Breast epithelium (tissue), 4 donors: ENCODE results near the gene RGS3. TPM values are rescaled to one million over a fixed set of nuclear protein-coding genes. Genes with fewer than 3 reads are reported as not detected.

ENCODE experiments used
- DNase-seq, 2 donors: peaks; one replicate each; pipeline ENCODE4 v3.0.0-alpha.2; 2019; ENCODE audit warnings: low spot score in 2 of 2
- H3K27ac ChIP-seq, 2 donors: fragments of 200-600 bp; sonication (generic) in 1 of 2; one replicate each; pipeline ENCODE4 v1.5.1; 2016 to 2019; ENCODE audit warnings: mild to moderate bottlenecking in 1 of 2
- H3K27me3 ChIP-seq, 2 donors: fragments of 200-600 bp; sonication (generic) in 1 of 2; one replicate each; pipeline versions ENCODE4 v1.5.1 to v1.6.0; 2017 to 2019; ENCODE audit warnings: control low read depth in 1 of 2, mild to moderate bottlenecking in 1 of 2
- H3K36me3 ChIP-seq: fragments of 200-600 bp; one replicate; pipeline ENCODE4 v1.5.1; 2019
- H3K4me1 ChIP-seq, 2 donors: fragments of 200-600 bp; sonication (generic); one replicate each; pipeline ENCODE4 v1.5.1; 2016 to 2019; ENCODE audit warnings: control low read depth in 1 of 2
- H3K4me3 ChIP-seq, 3 donors: fragments of 200-600 bp; sonication (generic); 1 replicate in 2 of 3; 2 replicates in 1 of 3; pipeline ENCODE4 v1.5.1; 2016 to 2019; ENCODE audit warnings: mild to moderate bottlenecking in 3 of 3, moderate library complexity in 2 of 3
- H3K9me3 ChIP-seq, 2 donors: fragments of 200-600 bp; sonication (generic) in 1 of 2; one replicate each; pipeline ENCODE4 v1.5.1; 2016 to 2019; ENCODE audit warnings: control low read depth in 1 of 2
- POLR2A ChIP-seq: fragments of 450-650 bp; IDR thresholded peaks from one replicate; pipeline ENCODE4 v1.6.1; 2016; ENCODE audit warnings: antibody characterized with exemption, mild to moderate bottlenecking, moderate library complexity
- POLR2AphosphoS5 ChIP-seq, 3 donors: sonication (generic); formaldehyde crosslinking; IDR thresholded peaks; one replicate each; pipeline ENCODE4 v1.6.1; 2017; ENCODE audit warnings: antibody characterized with exemption in 3 of 3
- intact Hi-C: fragments of 100-400 bp; cut with DNase I; formaldehyde crosslinking; loops from one replicate; pipeline ENCODE4 v1.15.1; 2023; ENCODE audit warnings: low total_unique reads
- total RNA-seq, 3 donors: library from RNA; depleted of rRNA; stranded (reverse); fragments of >200 nt; gene quantifications; one replicate each; pipeline ENCODE4 v1.1.0, GENCODE V29; 2016
- TF ChIP-seq, protein P1 (sequence below), 3 donors: fragments of 450-650 bp; IDR thresholded peaks; one replicate each; pipeline ENCODE4 v1.5.1; 2016 to 2017; ENCODE audit warnings: antibody characterized with exemption in 3 of 3, mild to moderate bottlenecking in 3 of 3, moderate library complexity in 3 of 3

RGS3 gene
- total RNA-seq, 3 donors from 2014 or later, result 31.7 to 49.0 (median 35.4) TPM

DNA sequence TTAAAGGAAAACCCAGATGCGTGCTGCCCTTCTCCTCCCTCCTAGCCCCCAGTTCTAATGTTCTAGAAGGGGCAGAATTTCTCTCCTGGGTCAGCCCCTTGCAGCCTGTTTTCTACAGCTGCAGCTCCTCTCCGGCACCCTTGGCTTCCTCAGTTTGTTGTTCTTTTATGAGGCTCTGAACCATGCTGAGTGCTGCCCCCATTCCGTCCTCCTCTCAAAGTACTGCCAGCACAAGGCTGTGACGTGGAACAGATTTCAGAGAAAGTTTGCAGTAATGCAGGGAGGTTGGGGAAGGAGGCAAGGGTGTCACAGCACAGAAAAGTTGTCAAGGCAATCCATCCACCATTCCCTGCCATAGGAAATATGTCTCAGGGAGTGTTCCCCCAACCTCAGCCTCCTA is 63.3 kb downstream of the RGS3 start:
- no peaks in the 10 kb centered on the region for H3K36me3 ChIP-seq
- TF ChIP-seq POLR2AphosphoS5 (IDR thresholded peaks at IDR 0.05) (no peak), POLR2A (no peak)
- TF ChIP-seq, protein P1, sequence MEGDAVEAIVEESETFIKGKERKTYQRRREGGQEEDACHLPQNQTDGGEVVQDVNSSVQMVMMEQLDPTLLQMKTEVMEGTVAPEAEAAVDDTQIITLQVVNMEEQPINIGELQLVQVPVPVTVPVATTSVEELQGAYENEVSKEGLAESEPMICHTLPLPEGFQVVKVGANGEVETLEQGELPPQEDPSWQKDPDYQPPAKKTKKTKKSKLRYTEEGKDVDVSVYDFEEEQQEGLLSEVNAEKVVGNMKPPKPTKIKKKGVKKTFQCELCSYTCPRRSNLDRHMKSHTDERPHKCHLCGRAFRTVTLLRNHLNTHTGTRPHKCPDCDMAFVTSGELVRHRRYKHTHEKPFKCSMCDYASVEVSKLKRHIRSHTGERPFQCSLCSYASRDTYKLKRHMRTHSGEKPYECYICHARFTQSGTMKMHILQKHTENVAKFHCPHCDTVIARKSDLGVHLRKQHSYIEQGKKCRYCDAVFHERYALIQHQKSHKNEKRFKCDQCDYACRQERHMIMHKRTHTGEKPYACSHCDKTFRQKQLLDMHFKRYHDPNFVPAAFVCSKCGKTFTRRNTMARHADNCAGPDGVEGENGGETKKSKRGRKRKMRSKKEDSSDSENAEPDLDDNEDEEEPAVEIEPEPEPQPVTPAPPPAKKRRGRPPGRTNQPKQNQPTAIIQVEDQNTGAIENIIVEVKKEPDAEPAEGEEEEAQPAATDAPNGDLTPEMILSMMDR (IDR thresholded peaks at IDR 0.05), result no peak
- no peaks in the 10 kb centered on the region for H3K9me3 ChIP-seq
- no peak for DNase-seq
- no peak overlapping the region for H3K27ac ChIP-seq
- intact Hi-C loops, result no loop called here
- no peaks in the 10 kb centered on the region for H3K4me1 ChIP-seq
- H3K27me3 ChIP-seq, result no peaks in the 10 kb centered on the region
- no peak overlapping the region for H3K4me3 ChIP-seq

DNA sequence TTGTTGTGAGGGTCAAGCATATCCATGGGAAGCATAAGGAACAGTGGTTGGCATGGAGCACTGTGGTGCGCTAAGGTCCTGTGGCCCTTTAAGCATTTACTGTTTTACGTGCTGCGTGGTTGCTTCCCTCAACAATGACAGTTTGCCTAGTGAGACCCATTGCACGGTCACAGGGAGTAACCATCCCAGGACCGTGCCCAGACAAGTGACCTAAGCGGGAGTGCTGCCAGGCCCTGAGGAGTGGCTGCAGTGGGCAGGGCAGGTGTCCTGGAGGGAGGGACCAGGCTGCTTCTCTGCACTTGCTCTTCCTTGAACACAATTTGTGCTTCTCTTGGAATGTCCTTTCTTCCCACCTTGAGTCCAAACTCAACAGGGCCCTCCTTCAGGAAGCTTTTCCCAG is 64.6 kb downstream of the RGS3 start:
- no peak for TF ChIP-seq POLR2A
- TF ChIP-seq, protein P1 (IDR thresholded peaks at IDR 0.05), result no peak
- TF ChIP-seq POLR2AphosphoS5 (IDR thresholded peaks at IDR 0.05), result no peak
- Histone ChIP-seq H3K4me1 (no peaks in the 10 kb centered on the region), H3K36me3 (no peaks in the 10 kb centered on the region), H3K27ac (peak overlapping the region; percentile 25 to 42), H3K4me3 (no peak overlapping the region), H3K9me3 (no peaks in the 10 kb centered on the region), H3K27me3 (no peaks in the 10 kb centered on the region)
- intact Hi-C loops, result no loop called here
- peak; percentile 37 to 71 for DNase-seq

DNA sequence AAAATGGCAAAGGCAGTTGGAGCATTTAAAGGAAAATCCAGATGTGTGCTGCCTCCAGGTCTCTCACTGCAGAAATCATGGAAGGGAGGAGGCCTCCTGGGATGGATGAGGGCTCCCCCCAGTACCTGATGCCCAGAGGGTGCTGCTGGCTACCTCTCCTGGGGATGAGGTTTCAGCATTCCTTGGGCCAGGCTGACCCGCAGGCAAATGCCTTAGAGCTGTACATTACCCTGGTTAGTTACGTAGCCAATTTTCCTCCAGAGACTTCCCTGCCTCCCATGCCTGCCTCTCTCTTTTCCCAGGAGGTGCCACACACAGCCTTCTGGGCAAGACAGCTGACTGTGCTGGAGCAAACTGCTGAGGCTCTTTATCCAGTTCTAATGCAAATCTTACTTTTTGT is 65.3 kb downstream of the RGS3 start:
- intact Hi-C loops, result no loop called here
- Histone ChIP-seq H3K36me3 (no peaks in the 10 kb centered on the region), H3K27ac (no peak overlapping the region), H3K9me3 (no peaks in the 10 kb centered on the region), H3K27me3 (no peaks in the 10 kb centered on the region), H3K4me3 (no peak overlapping the region), H3K4me1 (no peaks in the 10 kb centered on the region)
- no peak for TF ChIP-seq POLR2A
- TF ChIP-seq POLR2AphosphoS5 (IDR thresholded peaks at IDR 0.05), result no peak
- TF ChIP-seq, protein P1 (IDR thresholded peaks at IDR 0.05), result no peak
- no peak for DNase-seq

DNA sequence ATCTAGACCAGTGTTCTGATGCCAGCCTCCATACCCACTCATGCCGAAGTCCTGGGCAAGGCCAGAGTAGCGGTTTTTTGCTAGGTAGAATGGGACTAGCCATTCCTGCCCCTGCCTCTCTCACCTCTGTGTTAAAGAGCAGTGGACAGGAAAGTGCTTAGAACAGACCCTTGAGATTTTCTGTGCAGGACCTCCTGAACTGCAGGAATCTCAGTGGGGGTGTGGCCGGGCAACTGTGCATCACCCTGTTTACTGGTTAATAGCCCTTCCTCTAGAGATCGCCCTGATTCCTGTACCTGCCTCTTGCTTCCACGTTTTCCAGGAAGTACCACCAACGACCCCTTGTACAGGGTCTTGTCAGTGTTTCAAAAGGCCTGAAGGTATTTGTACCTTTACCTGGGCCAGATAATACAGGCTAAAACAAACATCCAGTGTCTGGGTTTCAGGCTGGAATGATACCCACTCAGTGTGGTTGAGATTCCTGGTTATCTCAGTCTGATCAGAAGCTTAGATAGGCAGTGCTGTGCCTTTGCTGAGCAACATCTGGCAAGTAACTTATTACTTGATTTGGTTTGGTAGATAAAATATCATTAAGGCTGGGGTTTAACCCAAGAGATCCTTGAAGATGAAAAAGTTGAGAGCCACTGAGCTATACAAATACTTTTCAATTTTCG is 65.9 kb downstream of the RGS3 start:
- intact Hi-C loops, result no loop called here
- Histone ChIP-seq H3K27ac (no peak overlapping the region), H3K4me3 (no peak overlapping the region), H3K27me3 (no peaks in the 10 kb centered on the region), H3K4me1 (no peaks in the 10 kb centered on the region), H3K9me3 (no peaks in the 10 kb centered on the region), H3K36me3 (no peaks in the 10 kb centered on the region)
- TF ChIP-seq, protein P1 (IDR thresholded peaks at IDR 0.05), result no peak
- TF ChIP-seq POLR2AphosphoS5 (IDR thresholded peaks at IDR 0.05) (no peak), POLR2A (no peak)
- DNase-seq, result no peak

DNA sequence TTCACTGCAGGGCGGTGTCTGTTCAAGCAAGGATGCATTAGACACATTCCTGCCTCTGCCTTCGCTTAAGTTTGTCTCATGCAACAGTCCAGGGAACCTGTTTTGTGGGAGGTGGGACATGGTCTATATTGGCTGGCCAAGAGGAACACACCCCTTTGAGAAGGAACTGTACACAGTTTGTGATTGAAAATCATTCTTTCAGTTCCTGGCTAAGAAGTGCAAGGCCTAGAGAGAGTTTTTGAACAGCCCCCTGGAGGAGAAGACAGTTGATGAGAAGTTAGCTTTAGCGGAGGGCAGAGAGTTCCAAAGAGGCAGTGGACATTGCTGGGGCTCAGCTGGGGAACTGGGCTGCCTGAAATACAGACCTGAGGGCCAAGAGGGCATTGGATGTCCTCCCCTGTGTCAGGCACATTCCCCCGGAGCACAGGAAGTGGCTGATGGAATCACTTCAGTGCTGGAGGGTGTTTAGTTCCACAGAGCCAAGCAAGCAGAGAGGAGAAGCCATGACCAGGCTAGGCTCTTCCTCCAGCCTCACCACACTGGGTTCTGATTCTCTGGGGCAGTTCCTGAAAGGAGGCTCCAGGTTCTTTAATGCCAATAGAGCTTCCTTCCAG is 66.6 kb downstream of the RGS3 start:
- TF ChIP-seq, protein P1 (IDR thresholded peaks at IDR 0.05), result no peak
- TF ChIP-seq POLR2A (no peak), POLR2AphosphoS5 (IDR thresholded peaks at IDR 0.05) (no peak)
- Histone ChIP-seq H3K27ac (no peak overlapping the region), H3K27me3 (no peaks in the 10 kb centered on the region), H3K36me3 (no peaks in the 10 kb centered on the region), H3K4me1 (no peaks in the 10 kb centered on the region), H3K4me3 (no peak overlapping the region), H3K9me3 (no peaks in the 10 kb centered on the region)
- intact Hi-C loops, result no loop called here
- no peak for DNase-seq
